Small intestine (tissue), 7 donors: ENCODE data around the gene GSN. TPM values are rescaled to one million over a fixed set of nuclear protein-coding genes. Genes with fewer than 3 reads are reported as not detected.

Experiments
- DNase-seq, 2 donors: peaks; one replicate each; pipeline versions ENCODE4 v3.0.0 to v3.0.0-alpha.2; 2013
- FAIRE-seq: peaks from 2 replicates; lab custom pipeline; 2012; peaks lifted over from hg19 to GRCh38; lab: Jason Lieb, UNC
- H3K27ac ChIP-seq, 3 donors: one replicate each; pipeline ENCODE4 v1.5.1; 2013; ENCODE audit warnings: low read length in 2 of 3, mild to moderate bottlenecking in 2 of 3, control low read depth in 1 of 3, inconsistent platforms in 1 of 3, low read depth in 1 of 3, moderate library complexity in 1 of 3
- H3K27me3 ChIP-seq, 3 donors: one replicate each; pipeline ENCODE4 v1.6.1; 2013; ENCODE audit warnings: low read length in 3 of 3, inconsistent platforms in 1 of 3; ENCODE audit not compliant: control insufficient read depth in 3 of 3, insufficient read depth in 3 of 3
- H3K36me3 ChIP-seq, 3 donors: one replicate each; pipeline ENCODE4 v1.6.1; 2013; ENCODE audit warnings: low read length in 3 of 3, inconsistent platforms in 1 of 3, low read depth in 1 of 3, mild to moderate bottlenecking in 1 of 3, moderate library complexity in 1 of 3; ENCODE audit not compliant: control insufficient read depth in 3 of 3, insufficient read depth in 2 of 3
- H3K4me1 ChIP-seq, 3 donors: one replicate each; pipeline ENCODE4 v1.6.1; 2013; ENCODE audit warnings: low read length in 2 of 3, inconsistent platforms in 1 of 3, low read depth in 1 of 3, mild to moderate bottlenecking in 1 of 3, moderate library complexity in 1 of 3; ENCODE audit not compliant: control insufficient read depth in 3 of 3, insufficient read depth in 2 of 3
- H3K4me3 ChIP-seq, 3 donors: one replicate each; pipeline ENCODE4 v1.5.1; 2013; ENCODE audit warnings: low read length in 3 of 3, control low read depth in 1 of 3, inconsistent platforms in 1 of 3, low read depth in 1 of 3, mild to moderate bottlenecking in 1 of 3, moderate library complexity in 1 of 3
- H3K9me3 ChIP-seq, 2 donors: one replicate each; pipeline ENCODE4 v1.6.1; 2013; ENCODE audit warnings: low read depth in 1 of 2, low read length in 1 of 2; ENCODE audit not compliant: control insufficient read depth in 2 of 2, insufficient read depth in 1 of 2
- WGBS, 3 donors: extraction: QIAGEN DNeasy Blood & Tissue Kit; methylation state at CpG; one replicate each; pipeline ENCODE4 v1.1.7; 2013; 5-methylcytosine and 5-hydroxymethylcytosine counted together
- polyA plus RNA-seq, 4 donors: library from polyadenylated mRNA; stranded (reverse) in 3 of 4; unstranded in 1 of 4; fragments of 200-250 nt in 3 of 4; fragments of 120-200 nt in 1 of 4; gene quantifications; one replicate each; pipeline versions ENCODE4 v1.2.1 to v1.2.3, GENCODE V29; 2013
- donor health status: healthy with polysubstance abuse.
- donor health status: control.
- donor health status: control.
- donor health status: Bipolar disorder and iron deficiency.
- donor health status: healthy.

Gene GSN
- polyA plus RNA-seq, 4 donors = 154 to 380 (median 201) TPM

DNA sequence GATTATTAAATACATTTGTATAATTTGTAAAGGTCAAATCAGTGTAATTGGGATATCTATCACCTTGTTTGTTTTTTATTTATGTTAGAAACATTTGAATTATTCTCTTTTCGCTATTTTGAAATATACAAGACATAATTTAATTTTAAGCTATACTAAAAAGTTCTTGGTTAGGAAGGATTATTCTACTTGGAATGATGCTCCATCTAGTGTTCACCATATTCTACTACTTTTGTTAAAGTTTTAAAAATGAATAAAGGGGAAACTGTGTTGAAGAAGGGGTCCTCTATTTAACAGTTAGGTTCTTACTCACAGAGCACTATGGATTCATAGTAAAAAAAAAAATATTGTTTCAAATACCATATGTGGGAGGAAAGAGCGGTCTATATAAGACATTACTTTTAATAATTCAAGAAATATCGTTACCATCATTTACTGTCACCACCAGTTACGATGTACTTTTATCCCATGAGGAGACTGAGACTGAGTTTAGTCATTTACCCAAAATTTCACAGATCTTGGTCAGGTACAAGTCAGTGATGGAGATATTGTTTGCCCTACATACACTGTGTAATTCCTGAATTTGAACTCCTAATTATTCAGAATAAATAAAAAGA, 108.4 kb downstream of the GSN start:
- H3K27ac ChIP-seq = no peak overlapping the region
- H3K4me1 ChIP-seq = peaks cover 0 to 23% (median 4%) of the 10 kb centered on the region in 3 donors
- 86 to 92% (median 87%) methylated on average over 4 of the region's 4 CpGs for WGBS, 3 donors
- DNase-seq (no peak), FAIRE-seq (no peak)
- H3K36me3 ChIP-seq = no peaks in the 10 kb centered on the region
- H3K4me3 ChIP-seq = no peak overlapping the region
- H3K9me3 ChIP-seq = no peaks in the 10 kb centered on the region
- no peaks in the 10 kb centered on the region for H3K27me3 ChIP-seq

DNA sequence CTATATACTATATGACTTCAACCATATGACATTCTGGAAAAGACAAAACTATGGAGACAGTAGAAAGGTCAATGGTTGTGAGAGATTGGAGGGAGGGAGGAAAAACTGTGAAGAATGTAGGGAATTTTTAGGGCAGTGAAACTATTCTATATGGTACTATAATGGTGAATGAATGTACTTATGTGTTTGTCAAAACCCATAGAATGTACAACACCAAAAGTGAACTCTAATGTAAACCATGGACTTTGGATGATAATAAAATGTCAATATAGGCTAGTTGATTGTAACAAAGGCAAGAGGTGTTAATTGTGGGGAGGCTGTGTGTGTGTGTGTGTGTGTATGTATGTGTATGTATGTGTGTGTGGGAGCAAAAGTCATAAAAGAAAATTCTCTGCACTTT, 112.9 kb downstream of the GSN start:
- H3K9me3 ChIP-seq = no peaks in the 10 kb centered on the region
- H3K4me1 ChIP-seq = peaks cover 0 to 9% (median 0%) of the 10 kb centered on the region in 3 donors
- no peaks in the 10 kb centered on the region for H3K27me3 ChIP-seq
- H3K36me3 ChIP-seq = no peaks in the 10 kb centered on the region
- H3K4me3 ChIP-seq = no peak overlapping the region
- H3K27ac ChIP-seq = peak overlapping the region in 1 of 3 donors; percentile 15
- peak; percentile 76 to 78 for DNase-seq
- FAIRE-seq = no peak

Other genes with a start within 250 kb of the GSN start
- gene C5, start 217.9 kb upstream of the GSN start, polyA plus RNA-seq = 10 to 100 TPM in 1 of 4 donors, 1 to 10 TPM in 3; 4.1 to 25.4 (median 7.5) TPM
- 10 to 100 TPM in 1 of 4 donors, 1 to 10 TPM in 3; 1.9 to 14.4 (median 4.5) TPM for gene CNTRL, start 193.2 kb upstream of the GSN start, polyA plus RNA-seq
- 10 to 100 TPM; 36.3 to 67.8 (median 40.6) TPM for gene RAB14, start 66.3 kb upstream of the GSN start, polyA plus RNA-seq
- 100 to 1,000 TPM in 1 of 4 donors, 10 to 100 TPM in 3; 20.8 to 115 (median 65.9) TPM for gene STOM, start 102.1 kb downstream of the GSN start, polyA plus RNA-seq
- 10 to 100 TPM in 1 of 4 donors, 1 to 10 TPM in 2, under 1 TPM in 1; 0.67 to 11.3 (median 6.0) TPM for gene GGTA1, start 231.7 kb downstream of the GSN start, polyA plus RNA-seq